Cardiac septum (tissue), 1 donor: ENCODE measurements around the gene PTP4A2. TPM values are rescaled to one million over a fixed set of nuclear protein-coding genes. Genes with fewer than 3 reads are reported as not detected.
"Not testable (repeated sequence)": the region's sequence is repeated elsewhere in the genome, so short reads cannot be mapped to it uniquely, and the experiment has no call there.

Experiments
- DNase-seq: peaks from one replicate; pipeline ENCODE4 v3.0.0-alpha.2; 2020; ENCODE audit warnings: low spot score
- intact Hi-C: fragments of 100-400 bp; cut with DNase I; formaldehyde crosslinking; loops from one replicate; pipeline ENCODE4 v1.14.0; 2022
- total RNA-seq: library from RNA; stranded (reverse); fragmentation: NEBNext Ultra II Directional; extraction: Animal tissue kit (Norgen Biotek cat#: 25700); gene quantifications from one replicate; pipeline ENCODE4 v1.2.1, GENCODE V29; 2021
- donor health status: DM: no; HTN: no; CAD: no.

PTP4A2 gene
- total RNA-seq, 1 donor from 2014 or later, result 216 TPM

- intact Hi-C loops, result loop anchor here (10.0 kb wide), 1 partner anchor 356 kb away; the partner anchor contains the start of gene TINAGL1
- DNase-seq, result no peak
Measured at GRCh38 chr1:31930836-31931592, 7.2 kb downstream of the PTP4A2 start.

GRCh38 chr1:31927661-31927980 is 10.5 kb downstream of the PTP4A2 start:
- no peak for DNase-seq
- intact Hi-C loops, result no loop called here

- intact Hi-C loops, result no loop called here
- DNase-seq, result no peak
Measured at GRCh38 chr1:31926853-31927660, 11.1 kb downstream of the PTP4A2 start.

GRCh38 chr1:31926252-31926651 is 11.9 kb downstream of the PTP4A2 start:
- intact Hi-C loops, result no loop called here
- DNase-seq, result no peak

GRCh38 chr1:31925824-31926223 is 12.3 kb downstream of the PTP4A2 start:
- DNase-seq, intact Hi-C loops: not testable (repeated sequence)

- no peak for DNase-seq
- intact Hi-C loops, result no loop called here
Measured at GRCh38 chr1:31924839-31925238, 13.3 kb downstream of the PTP4A2 start.

GRCh38 chr1:31923901-31924535 is 14.2 kb downstream of the PTP4A2 start:
- no peak for DNase-seq
- intact Hi-C loops, result no loop called here

- DNase-seq, result no peak
- intact Hi-C loops, result no loop called here
Measured at GRCh38 chr1:31920956-31921355, 17.2 kb downstream of the PTP4A2 start.

GRCh38 chr1:31919591-31919990 is 18.6 kb downstream of the PTP4A2 start:
- DNase-seq, result no peak
- intact Hi-C loops, result no loop called here

GRCh38 chr1:31915438-31915837 is 22.7 kb downstream of the PTP4A2 start:
- intact Hi-C loops, result no loop called here
- no peak for DNase-seq

GRCh38 chr1:31913968-31914367 is 24.2 kb downstream of the PTP4A2 start:
- intact Hi-C loops, result no loop called here
- DNase-seq, result no peak

GRCh38 chr1:31912839-31913239 is 25.3 kb downstream of the PTP4A2 start:
- intact Hi-C loops, result no loop called here
- no peak for DNase-seq

GRCh38 chr1:31911994-31912780 is 26.0 kb downstream of the PTP4A2 start:
- intact Hi-C loops, result no loop called here
- no peak for DNase-seq

- intact Hi-C loops, result no loop called here
- DNase-seq, result no peak
Measured at GRCh38 chr1:31910933-31911332, 27.2 kb downstream of the PTP4A2 start.

GRCh38 chr1:31909691-31910090 is 28.5 kb downstream of the PTP4A2 start:
- intact Hi-C loops, result no loop called here
- no peak for DNase-seq

GRCh38 chr1:31906557-31906956 is 31.6 kb downstream of the PTP4A2 start:
- DNase-seq, result no peak
- intact Hi-C loops, result no loop called here

GRCh38 chr1:31905681-31906080 is 32.5 kb downstream of the PTP4A2 start:
- DNase-seq, result no peak
- intact Hi-C loops, result no loop called here

GRCh38 chr1:31905093-31905509 is 33.1 kb downstream of the PTP4A2 start:
- intact Hi-C loops, result no loop called here
- no peak for DNase-seq

- intact Hi-C loops, result no loop called here
- DNase-seq, result peak; percentile 83
Measured at GRCh38 chr1:31904339-31905092, 33.7 kb downstream of the PTP4A2 start.
